Measurements from ENCODE around the gene STRN3.

DNA sequence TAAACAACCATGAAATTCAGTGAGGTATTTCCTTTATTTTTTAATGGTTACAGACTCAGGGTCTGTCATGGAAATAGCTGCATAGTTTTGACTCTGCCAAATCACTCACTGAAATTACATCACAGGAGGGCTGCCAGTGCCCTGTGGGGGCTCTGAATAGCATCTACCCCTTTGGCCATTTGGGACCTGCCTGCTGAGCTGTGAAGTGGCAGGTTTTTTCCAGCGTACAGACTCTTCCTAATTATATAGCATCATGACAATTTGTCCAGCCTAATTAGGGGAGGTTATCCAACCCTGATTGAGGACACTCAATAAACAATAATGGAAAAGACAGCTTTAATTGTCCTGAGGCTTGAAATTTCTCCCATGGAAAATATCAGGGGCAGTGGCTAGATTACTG, 153.6 kb downstream of the STRN3 start:
- TF ChIP-seq, protein P1, sequence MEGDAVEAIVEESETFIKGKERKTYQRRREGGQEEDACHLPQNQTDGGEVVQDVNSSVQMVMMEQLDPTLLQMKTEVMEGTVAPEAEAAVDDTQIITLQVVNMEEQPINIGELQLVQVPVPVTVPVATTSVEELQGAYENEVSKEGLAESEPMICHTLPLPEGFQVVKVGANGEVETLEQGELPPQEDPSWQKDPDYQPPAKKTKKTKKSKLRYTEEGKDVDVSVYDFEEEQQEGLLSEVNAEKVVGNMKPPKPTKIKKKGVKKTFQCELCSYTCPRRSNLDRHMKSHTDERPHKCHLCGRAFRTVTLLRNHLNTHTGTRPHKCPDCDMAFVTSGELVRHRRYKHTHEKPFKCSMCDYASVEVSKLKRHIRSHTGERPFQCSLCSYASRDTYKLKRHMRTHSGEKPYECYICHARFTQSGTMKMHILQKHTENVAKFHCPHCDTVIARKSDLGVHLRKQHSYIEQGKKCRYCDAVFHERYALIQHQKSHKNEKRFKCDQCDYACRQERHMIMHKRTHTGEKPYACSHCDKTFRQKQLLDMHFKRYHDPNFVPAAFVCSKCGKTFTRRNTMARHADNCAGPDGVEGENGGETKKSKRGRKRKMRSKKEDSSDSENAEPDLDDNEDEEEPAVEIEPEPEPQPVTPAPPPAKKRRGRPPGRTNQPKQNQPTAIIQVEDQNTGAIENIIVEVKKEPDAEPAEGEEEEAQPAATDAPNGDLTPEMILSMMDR (IDR thresholded peaks at IDR 0.05), result no peak
- no peak for TF ChIP-seq POLR2AphosphoS5 (IDR thresholded peaks at IDR 0.05)

Data from sigmoid colon (tissue), 4 donors.